H1 (cell line): ENCODE measurements around the gene LGR4. TPM values are rescaled to one million over a fixed set of nuclear protein-coding genes. Genes with fewer than 3 reads are reported as not detected.

Experiments used
- CTCF ChIA-PET: fragments of 300-600 bp; sonication (Branson Sonifier 250); formaldehyde crosslinking; loops from one replicate; lab custom pipeline; 2021; ENCODE audit not compliant: partially characterized antibody; lab: Charles Lee
- POLR2A ChIA-PET: fragments of 300-600 bp; sonication (Branson Sonifier 250); formaldehyde crosslinking; loops from one replicate; lab custom pipeline; 2021; ENCODE audit warnings: inconsistent platforms; ENCODE audit not compliant: partially characterized antibody; lab: Charles Lee
- DNase-seq, 2 experiments: peaks; one replicate each; pipeline versions ENCODE4 v3.0.0 to v3.0.0-alpha.2; 2010 to 2022; ENCODE audit warnings: low spot score in 2 of 2, low read depth in 1 of 2, mixed read lengths in 1 of 2
- FAIRE-seq: peaks from 2 replicates; lab custom pipeline; 2011; peaks lifted over from hg19 to GRCh38; lab: Jason Lieb, UNC
- H2AFZ ChIP-seq: 2 replicates; pipeline ENCODE4 v1.8.1; 2012; ENCODE audit warnings: low read length, inconsistent platforms
- H2AK5ac ChIP-seq: 2 replicates; pipeline ENCODE4 v1.6.1; 2013; ENCODE audit warnings: low read depth, low read length
- H2BK120ac ChIP-seq: replicated peaks from 2 replicates; pipeline ENCODE3; 2013; ENCODE audit warnings: low read depth, low read length, inconsistent platforms
- H2BK12ac ChIP-seq: 2 replicates; pipeline ENCODE4 v1.6.1; 2013; ENCODE audit warnings: low read depth, low read length
- H2BK15ac ChIP-seq: 2 replicates; pipeline ENCODE4 v1.6.1; 2013; ENCODE audit warnings: low read length
- H2BK20ac ChIP-seq: 2 replicates; pipeline ENCODE4 v1.6.1; 2013; ENCODE audit warnings: low read length
- H2BK5ac ChIP-seq: 2 replicates; pipeline ENCODE4 v1.6.1; 2013; ENCODE audit warnings: low read depth, low read length
- H3K14ac ChIP-seq: 2 replicates; pipeline ENCODE4 v1.6.1; 2013; ENCODE audit warnings: inconsistent platforms; ENCODE audit not compliant: insufficient read length
- H3K18ac ChIP-seq: 2 replicates; pipeline ENCODE4 v1.6.1; 2013; ENCODE audit warnings: low read length; ENCODE audit errors: extremely low read depth
- H3K23ac ChIP-seq: 2 replicates; pipeline ENCODE4 v1.6.1; 2013; ENCODE audit warnings: inconsistent platforms; ENCODE audit not compliant: insufficient read length
- H3K23me2 ChIP-seq: 2 replicates; pipeline ENCODE4 v1.6.1; 2013; ENCODE audit warnings: low read depth, low read length
- H3K27ac ChIP-seq: 2 replicates; pipeline ENCODE4 v1.6.1; 2011; ENCODE audit warnings: low read depth, low read length, inconsistent platforms
- H3K27me3 ChIP-seq, 4 experiments: replicated peaks in 1 of 4; 1 replicate in 1 of 4; 2 replicates in 3 of 4; pipeline versions ENCODE4 v1.6.1 to v1.8.1; 2011 to 2013; ENCODE audit warnings: low read length in 3 of 4, mild to moderate bottlenecking in 3 of 4, inconsistent platforms in 2 of 4, mixed read lengths in 2 of 4, moderate library complexity in 1 of 4; ENCODE audit not compliant: control insufficient read depth in 3 of 4, insufficient read depth in 3 of 4; ENCODE audit errors: extremely low read depth in 1 of 4
- H3K36me3 ChIP-seq, 4 experiments: 2 replicates each; pipeline versions ENCODE4 v1.6.1 to v1.8.1; 2011 to 2013; ENCODE audit warnings: mild to moderate bottlenecking in 4 of 4, low read length in 3 of 4, moderate library complexity in 2 of 4, control low read depth in 1 of 4, inconsistent platforms in 1 of 4; ENCODE audit not compliant: insufficient read depth in 4 of 4, control insufficient read depth in 2 of 4
- H3K4ac ChIP-seq: replicated peaks from 2 replicates; pipeline ENCODE3; 2013; ENCODE audit warnings: low read length, low read depth, mixed read lengths, inconsistent platforms; ENCODE audit not compliant: insufficient read length
- H3K4me1 ChIP-seq, 4 experiments: replicated peaks in 1 of 4; 1 replicate in 1 of 4; 2 replicates in 3 of 4; pipeline versions ENCODE4 v1.6.1 to v1.8.1; 2011 to 2013; ENCODE audit warnings: low read length in 3 of 4, inconsistent platforms in 2 of 4, mixed read lengths in 1 of 4; ENCODE audit not compliant: insufficient read depth in 4 of 4, control insufficient read depth in 3 of 4
- H3K4me2 ChIP-seq, 2 experiments: 2 replicates each; pipeline versions ENCODE4 v1.6.1 to v1.8.1; 2011 to 2013; ENCODE audit warnings: low read depth in 2 of 2, low read length in 2 of 2, control low read depth in 1 of 2, inconsistent platforms in 1 of 2, mild to moderate bottlenecking in 1 of 2; ENCODE audit not compliant: insufficient read depth in 1 of 2
- H3K4me3 ChIP-seq, 4 experiments: fragments of 200-600, 300-600 bp in 1 of 4; sonication (generic), shearing (Covaris generic), sonication (Bioruptor Twin) in 1 of 4; 2 replicates each; pipeline versions ENCODE4 v1.5.1 to v1.8.1; 2011 to 2016; ENCODE audit warnings: low read length in 4 of 4, low read depth in 3 of 4, control low read depth in 2 of 4, inconsistent platforms in 2 of 4, mild to moderate bottlenecking in 2 of 4, mixed read lengths in 1 of 4, moderate library complexity in 1 of 4; ENCODE audit not compliant: insufficient read depth in 2 of 4; ENCODE audit errors: extremely low read depth in 1 of 4
- H3K56ac ChIP-seq: replicated peaks from 2 replicates; pipeline ENCODE3; 2013; ENCODE audit warnings: low read depth, mild to moderate bottlenecking, mixed read lengths, low read length, inconsistent platforms; ENCODE audit not compliant: insufficient read length
- H3K79me1 ChIP-seq: 2 replicates; pipeline ENCODE4 v1.6.1; 2013; ENCODE audit warnings: low read depth, low read length, control low read depth
- H3K79me2 ChIP-seq, 2 experiments: 2 replicates each; pipeline versions ENCODE4 v1.6.1 to v1.8.1; 2012 to 2013; ENCODE audit warnings: low read length in 2 of 2, mild to moderate bottlenecking in 2 of 2, inconsistent platforms in 1 of 2; ENCODE audit not compliant: insufficient read depth in 2 of 2, control insufficient read depth in 1 of 2
- H3K9ac ChIP-seq, 4 experiments: replicated peaks in 1 of 4; 1 replicate in 1 of 4; 2 replicates in 3 of 4; pipeline versions ENCODE4 v1.6.1 to v1.8.1; 2011 to 2013; ENCODE audit warnings: low read depth in 3 of 4, low read length in 3 of 4, control low read depth in 2 of 4, mild to moderate bottlenecking in 2 of 4, moderate library complexity in 2 of 4, inconsistent platforms in 1 of 4; ENCODE audit errors: extremely low read depth in 1 of 4
- H3K9me3 ChIP-seq, 2 experiments: 2 replicates each; pipeline versions ENCODE4 v1.6.1 to v1.8.1; 2012 to 2013; ENCODE audit warnings: mild to moderate bottlenecking in 2 of 2, moderate library complexity in 2 of 2, control low read depth in 1 of 2, inconsistent platforms in 1 of 2, low read depth in 1 of 2, low read length in 1 of 2, mixed read lengths in 1 of 2; ENCODE audit not compliant: insufficient read depth in 2 of 2
- H4K20me1 ChIP-seq, 2 experiments: replicated peaks in 1 of 2; 2 replicates each; pipeline versions ENCODE3 to v1.8.1; 2011 to 2013; ENCODE audit warnings: inconsistent platforms in 2 of 2, low read length in 2 of 2, mild to moderate bottlenecking in 1 of 2; ENCODE audit not compliant: insufficient read depth in 2 of 2, control insufficient read depth in 1 of 2
- H4K5ac ChIP-seq: 2 replicates; pipeline ENCODE4 v1.6.1; 2013; ENCODE audit warnings: low read length, low read depth, mixed read lengths, inconsistent platforms; ENCODE audit not compliant: insufficient read length
- H4K8ac ChIP-seq: 2 replicates; pipeline ENCODE4 v1.8.0; 2013; ENCODE audit warnings: mild to moderate bottlenecking, moderate library complexity, low read length, inconsistent platforms; ENCODE audit not compliant: insufficient read depth; ENCODE audit errors: extremely low read depth
- H4K91ac ChIP-seq: replicated peaks from 2 replicates; pipeline ENCODE3; 2013; ENCODE audit warnings: low read length, mixed read lengths, inconsistent platforms; ENCODE audit not compliant: insufficient read length
- MAFK ChIP-seq: IDR thresholded peaks from 2 replicates; pipeline ENCODE4 v1.6.1; 2012; ENCODE audit warnings: low read depth, mild to moderate bottlenecking, improper control_type of control experiment, low read length
- TAF7 ChIP-seq: optimal IDR thresholded peaks from 2 replicates; pipeline ENCODE3; 2011; ENCODE audit warnings: low read depth, mild to moderate bottlenecking, inconsistent platforms, low read length, moderate library complexity, borderline replicate concordance
- TEAD4 ChIP-seq: IDR thresholded peaks from 2 replicates; pipeline ENCODE4 v1.6.1; 2012; ENCODE audit warnings: low read depth, low read length, inconsistent platforms, mixed read lengths
- YY1 ChIP-seq: IDR thresholded peaks from 2 replicates; pipeline ENCODE4 v1.6.1; 2011; ENCODE audit warnings: low read depth, mild to moderate bottlenecking, low read length
- WGBS, 2 experiments: shearing (Covaris generic) in 1 of 2; methylation state at CpG; one replicate each; pipeline versions ENCODE4 v1.1.6 to v1.1.7; 2013 to 2015; ENCODE audit warnings: low lambda C conversion rate in 2 of 2, mixed read lengths in 2 of 2, inconsistent platforms in 1 of 2, low coverage in 1 of 2, missing lambda C conversion rate in 1 of 2; ENCODE audit not compliant: insufficient replicate concordance in 2 of 2, insufficient coverage in 1 of 2, insufficient read length in 1 of 2; ENCODE audit errors: extremely low coverage in 1 of 2, missing lambda C conversion rate in 1 of 2; 5-methylcytosine and 5-hydroxymethylcytosine counted together
- polyA plus RNA-seq, 7 experiments: library from polyadenylated mRNA; depleted of rRNA in 3 of 7; stranded (reverse) in 5 of 7; unstranded in 2 of 7; fragments of >200 nt in 5 of 7; fragments of 200-250 nt in 2 of 7; gene quantifications; 1 replicate in 5 of 7; 2 replicates in 1 of 7; 4 replicates in 1 of 7; pipeline versions ENCODE4 v1.2.1 to v1.2.3, GENCODE V29; 2011 to 2013; ENCODE audit warnings: missing spikeins in 2 of 7, mixed read lengths in 2 of 7
- total RNA-seq: library from RNA; stranded (reverse); fragmentation: NEBNext Ultra II Directional; extraction: Animal tissue kit (Norgen Biotek cat#: 25700); gene quantifications from 2 replicates; pipeline ENCODE4 v1.2.1, GENCODE V29; 2021

The LGR4 gene
- total and polyA plus RNA-seq, 2 of the 8 experiments (the other 6 are each of a cell fraction or from before 2014, with no cell fraction given), result 26.6 to 61.7 TPM

DNA sequence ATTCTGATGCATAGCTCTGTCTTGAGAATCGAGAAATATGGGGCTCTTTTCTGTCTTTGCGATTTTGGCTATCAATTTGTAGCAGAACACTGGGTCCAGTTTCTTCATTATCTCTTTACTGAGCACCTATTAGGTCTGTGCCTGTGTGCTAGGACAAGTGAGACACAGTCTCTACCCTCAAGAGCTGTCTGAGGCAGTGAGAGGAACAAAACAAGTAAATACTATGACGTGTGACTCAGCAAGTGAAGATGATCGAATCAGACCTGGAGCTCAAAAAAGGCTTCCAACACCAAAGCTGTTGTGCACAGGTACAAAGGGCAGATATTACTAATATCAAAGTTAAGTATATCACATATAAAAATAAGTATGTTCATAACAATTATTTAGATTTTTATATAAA lies 52.4 kb downstream of the LGR4 start:
- no peak for DNase-seq
- H3K36me3 ChIP-seq, result no peaks in the 10 kb centered on the region
- H4K5ac ChIP-seq, result no peak overlapping the region
- TF ChIP-seq YY1 (no peak), MAFK (0 out of 2 replicates have a peak, but pooled peaks have one; percentile 13), TEAD4 (no peak), TAF7 (no peak)
- ChIA-PET POLR2A (interaction anchor here (1.3 kb wide), 1 partner anchor 24 kb away, joined by 3 read pairs; no protein-coding TSS in a partner anchor), CTCF (interaction anchor here (1.0 to 2.6 kb wide), 3 partner anchors 16 to 65 kb away, joined by 3 to 10 read pairs (median 5); no protein-coding TSS in a partner anchor)
- no peak overlapping the region for H2BK120ac ChIP-seq
- H3K4ac ChIP-seq, result no peak overlapping the region
- no peak overlapping the region for H3K4me3 ChIP-seq
- no peak overlapping the region for H2BK12ac ChIP-seq
- no peak overlapping the region for H2AFZ ChIP-seq
- H4K8ac ChIP-seq, result no peak overlapping the region
- H3K4me1 ChIP-seq, result peaks cover 0 to 25% (median 5%) of the 10 kb centered on the region in 4 experiments; a peak in 4 of 7 replicates
- H4K20me1 ChIP-seq, result peaks cover 0 to 8% of the 10 kb centered on the region in 2 experiments
- H4K91ac ChIP-seq, result no peak overlapping the region
- peaks cover 6% of the 10 kb centered on the region; the same call in 1 of the 2 replicates for H3K79me1 ChIP-seq
- H2AK5ac ChIP-seq, result no peak overlapping the region; the same call in 1 of the 2 replicates
- no peak overlapping the region for H3K27ac ChIP-seq
- no peak overlapping the region for H3K18ac ChIP-seq
- H2BK5ac ChIP-seq, result no peak overlapping the region
- H3K23ac ChIP-seq, result no peak overlapping the region
- H3K23me2 ChIP-seq, result no peaks in the 10 kb centered on the region
- H2BK15ac ChIP-seq, result no peak overlapping the region
- H3K79me2 ChIP-seq, result peaks cover 5 to 99% of the 10 kb centered on the region in 2 experiments; a peak in 3 of 4 replicates
- no peak for FAIRE-seq
- H3K27me3 ChIP-seq, result no peaks in the 10 kb centered on the region
- H3K9me3 ChIP-seq, result no peaks in the 10 kb centered on the region
- no peak overlapping the region for H3K4me2 ChIP-seq
- H2BK20ac ChIP-seq, result no peak overlapping the region
- H3K14ac ChIP-seq, result no peak overlapping the region
- no peak overlapping the region for H3K9ac ChIP-seq
- WGBS, 2 experiments, result 89% methylated on average over 4 of the region's 4 CpGs; no CpG with 5 or more reads in 1 of the 2 experiments
- no peak overlapping the region for H3K56ac ChIP-seq
